ENCODE results near the gene UTP15. TPM values are rescaled to one million over a fixed set of nuclear protein-coding genes. Genes with fewer than 3 reads are reported as not detected.

Gene UTP15
- total and polyA plus RNA-seq, 8 donors, result 0.87 to 168 (median 9.4) TPM

DNA sequence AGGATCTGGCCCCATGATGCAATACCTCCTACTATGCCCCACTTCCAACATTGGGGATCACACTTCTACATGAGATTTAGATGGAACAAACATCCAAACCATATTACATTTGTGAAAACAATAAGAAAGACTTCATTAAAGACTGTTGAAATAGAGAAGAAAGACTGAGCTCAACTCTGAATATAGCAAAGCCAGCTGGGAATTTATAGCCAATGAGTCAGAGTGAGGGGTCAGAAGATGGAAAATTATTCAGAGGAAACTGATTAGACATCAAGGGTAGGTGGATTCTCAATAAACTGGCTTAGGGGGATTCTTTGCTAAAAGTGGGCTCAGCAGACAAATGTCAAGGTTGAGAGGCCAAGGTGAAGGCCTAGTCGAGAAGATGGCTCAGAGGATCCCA is 41.7 kb upstream of the UTP15 start:
- Histone ChIP-seq H3K27me3 (no peaks in the 10 kb centered on the region), H3K9me3 (no peaks in the 10 kb centered on the region), H3K4me3 (no peak overlapping the region), H3K4me1 (peaks cover 0 to 26% (median 10%) of the 10 kb centered on the region in 4 donors), H3K27ac (no peak overlapping the region), H3K36me3 (no peaks in the 10 kb centered on the region)
- no peak for DNase-seq
- 85 to 94% (median 92%) methylated on average over 1 of the region's 1 CpG for WGBS, 5 donors
- intact Hi-C loops (cut with DNase I; ENCODE audit: low total_unique reads), result no loop called here
- TF ChIP-seq POLR2AphosphoS5 (IDR thresholded peaks at IDR 0.05), result no peak
- TF ChIP-seq EP300 (IDR thresholded peaks at IDR 0.05), result no peak
- TF ChIP-seq, protein P1, sequence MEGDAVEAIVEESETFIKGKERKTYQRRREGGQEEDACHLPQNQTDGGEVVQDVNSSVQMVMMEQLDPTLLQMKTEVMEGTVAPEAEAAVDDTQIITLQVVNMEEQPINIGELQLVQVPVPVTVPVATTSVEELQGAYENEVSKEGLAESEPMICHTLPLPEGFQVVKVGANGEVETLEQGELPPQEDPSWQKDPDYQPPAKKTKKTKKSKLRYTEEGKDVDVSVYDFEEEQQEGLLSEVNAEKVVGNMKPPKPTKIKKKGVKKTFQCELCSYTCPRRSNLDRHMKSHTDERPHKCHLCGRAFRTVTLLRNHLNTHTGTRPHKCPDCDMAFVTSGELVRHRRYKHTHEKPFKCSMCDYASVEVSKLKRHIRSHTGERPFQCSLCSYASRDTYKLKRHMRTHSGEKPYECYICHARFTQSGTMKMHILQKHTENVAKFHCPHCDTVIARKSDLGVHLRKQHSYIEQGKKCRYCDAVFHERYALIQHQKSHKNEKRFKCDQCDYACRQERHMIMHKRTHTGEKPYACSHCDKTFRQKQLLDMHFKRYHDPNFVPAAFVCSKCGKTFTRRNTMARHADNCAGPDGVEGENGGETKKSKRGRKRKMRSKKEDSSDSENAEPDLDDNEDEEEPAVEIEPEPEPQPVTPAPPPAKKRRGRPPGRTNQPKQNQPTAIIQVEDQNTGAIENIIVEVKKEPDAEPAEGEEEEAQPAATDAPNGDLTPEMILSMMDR (IDR thresholded peaks at IDR 0.05), result no peak

DNA sequence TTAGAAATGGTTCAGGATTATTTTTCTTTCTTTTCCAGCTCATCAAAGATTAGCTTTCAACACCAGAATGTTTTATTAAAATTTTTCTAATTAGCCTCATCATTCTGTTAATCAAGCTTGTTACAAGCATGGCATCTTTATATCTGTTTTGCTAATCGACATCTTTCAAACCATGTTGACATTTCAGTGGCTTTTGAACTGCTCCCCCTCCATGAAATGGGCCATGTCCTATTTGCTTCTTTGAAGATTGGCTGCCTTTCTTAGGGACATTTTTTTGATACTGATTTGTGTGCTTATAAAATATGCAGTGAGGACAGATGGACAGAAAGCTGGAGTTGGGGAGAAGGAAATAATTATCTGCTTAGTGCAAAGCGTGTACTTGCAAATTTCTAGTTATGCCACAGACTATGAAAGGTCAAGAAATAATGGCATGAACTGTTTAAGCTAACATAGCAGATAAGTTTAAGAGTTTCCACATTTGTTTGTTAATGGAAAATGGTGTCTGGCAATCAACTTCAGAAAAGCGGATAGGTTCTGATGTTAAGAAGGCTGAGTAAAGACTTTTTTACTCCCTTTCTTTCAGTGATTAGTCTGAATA is 39.8 kb upstream of the UTP15 start:
- WGBS, 5 donors, result 19 to 44% (median 28%) methylated on average over 3 of the region's 3 CpGs
- Histone ChIP-seq H3K4me1 (peaks cover 0 to 16% (median 6%) of the 10 kb centered on the region in 4 donors), H3K4me3 (no peak overlapping the region), H3K27me3 (no peaks in the 10 kb centered on the region), H3K9me3 (no peaks in the 10 kb centered on the region), H3K27ac (peak overlapping the region in 3 of 5 donors; percentile 19 to 74 (median 44)), H3K36me3 (no peaks in the 10 kb centered on the region)
- peak in 1 of 2 donors; percentile 19 for DNase-seq
- TF ChIP-seq, protein P1 (IDR thresholded peaks at IDR 0.05), result no peak
- peak in 1 of 3 donors; percentile 12 for TF ChIP-seq POLR2AphosphoS5 (IDR thresholded peaks at IDR 0.05)
- intact Hi-C loops (cut with DNase I; ENCODE audit: low total_unique reads), result no loop called here

DNA sequence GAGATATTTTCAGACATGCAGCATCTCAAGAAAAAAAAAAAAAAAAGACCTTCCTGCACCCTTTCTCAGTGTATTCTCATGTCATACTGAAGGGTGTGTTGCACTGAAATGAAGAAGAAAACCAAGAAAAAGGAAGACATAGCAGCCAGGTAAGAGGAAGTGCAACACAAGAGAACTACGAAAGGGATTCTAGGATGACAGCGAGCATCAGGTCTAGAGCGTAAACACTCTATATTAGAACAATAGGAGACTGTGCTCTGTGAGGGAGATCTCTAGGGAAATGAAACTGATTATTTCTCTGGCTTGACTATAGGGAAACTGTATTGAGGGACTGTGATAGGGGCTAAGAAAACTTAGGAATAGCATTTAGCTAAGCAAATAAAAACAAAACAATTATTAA is 37.3 kb upstream of the UTP15 start:
- Histone ChIP-seq H3K9me3 (no peaks in the 10 kb centered on the region), H3K27ac (no peak overlapping the region), H3K36me3 (no peaks in the 10 kb centered on the region), H3K4me3 (no peak overlapping the region), H3K4me1 (peaks cover 0 to 16% (median 6%) of the 10 kb centered on the region in 4 donors), H3K27me3 (no peaks in the 10 kb centered on the region)
- 59 to 78% (median 63%) methylated on average over 3 of the region's 3 CpGs for WGBS, 5 donors
- intact Hi-C loops (cut with DNase I; ENCODE audit: low total_unique reads), result no loop called here
- DNase-seq, result no peak
- no peak for TF ChIP-seq POLR2AphosphoS5 (IDR thresholded peaks at IDR 0.05)
- TF ChIP-seq POLR2A (IDR thresholded peaks at IDR 0.05), result no peak
- TF ChIP-seq, protein P1 (IDR thresholded peaks at IDR 0.05), result no peak
- no peak for TF ChIP-seq EP300 (IDR thresholded peaks at IDR 0.05)

DNA sequence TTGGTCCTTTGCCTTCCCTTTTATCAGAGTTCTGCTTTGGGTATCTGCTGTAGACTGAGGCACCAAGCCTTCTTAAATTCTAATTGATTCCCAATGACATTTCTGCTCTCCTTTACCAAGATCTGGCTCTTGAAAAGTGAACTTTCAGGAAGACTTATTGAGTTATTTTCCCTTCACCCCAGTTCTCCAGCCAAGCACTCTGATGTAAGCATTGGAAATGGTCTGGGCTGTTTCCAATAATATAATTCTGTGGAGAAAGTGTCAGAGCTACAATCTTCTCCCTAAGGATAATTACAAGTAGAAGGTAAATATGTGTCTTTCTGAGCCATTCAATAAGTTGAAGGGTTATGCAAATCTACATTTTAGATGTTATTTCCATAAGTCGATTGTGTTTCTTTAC is 36.5 kb upstream of the UTP15 start:
- intact Hi-C loops (cut with DNase I; ENCODE audit: low total_unique reads), result no loop called here
- Histone ChIP-seq H3K9me3 (no peaks in the 10 kb centered on the region), H3K4me3 (no peak overlapping the region), H3K36me3 (no peaks in the 10 kb centered on the region), H3K27ac (no peak overlapping the region), H3K27me3 (no peaks in the 10 kb centered on the region), H3K4me1 (peaks cover 0 to 16% (median 6%) of the 10 kb centered on the region in 4 donors)
- 70 to 80% (median 73%) methylated on average over 1 of the region's 1 CpG for WGBS, 5 donors
- DNase-seq, result no peak
- TF ChIP-seq, protein P1 (IDR thresholded peaks at IDR 0.05), result no peak
- TF ChIP-seq EP300 (IDR thresholded peaks at IDR 0.05), result no peak
- no peak for TF ChIP-seq POLR2A (IDR thresholded peaks at IDR 0.05)
- no peak for TF ChIP-seq POLR2AphosphoS5 (IDR thresholded peaks at IDR 0.05)

Data from stomach (tissue), 9 donors.